ENCODE measurements around the gene STK32B.
A peak's percentile ranks its signal among the peaks of the same experiment; 100 is the strongest.

The STK32B gene

GRCh38 chr4:5157791-5158770 is 106.8 kb downstream of the STK32B start:
- no peak for DNase-seq (ENCODE audit: extremely low read depth, low read depth)
- H3K4me3 ChIP-seq (replicated peaks; ENCODE audit: low read depth, low read length): no peak overlapping the region
- TF ChIP-seq CTCF (IDR thresholded peaks at IDR 0.05; ENCODE audit: low read depth, low read length, missing control alignments): no peak

GRCh38 chr4:5158825-5159224 is 107.5 kb downstream of the STK32B start:
- no peak for DNase-seq (ENCODE audit: extremely low read depth, low read depth)
- TF ChIP-seq CTCF (IDR thresholded peaks at IDR 0.05; ENCODE audit: low read depth, low read length, missing control alignments): no peak

GRCh38 chr4:5160668-5161067 is 109.4 kb downstream of the STK32B start:
- DNase-seq (ENCODE audit: extremely low read depth, low read depth): no peak
- TF ChIP-seq CTCF (IDR thresholded peaks at IDR 0.05; ENCODE audit: low read depth, low read length, missing control alignments): no peak

More at GRCh38 chr4:5158825-5159224, 107.5 kb downstream of the STK32B start:
- no peak overlapping the region for H3K4me3 ChIP-seq (replicated peaks; ENCODE audit: low read depth, low read length)

GRCh38 chr4:5162909-5163508 is 111.7 kb downstream of the STK32B start:
- DNase-seq (ENCODE audit: extremely low read depth, low read depth): no peak
- no peak overlapping the region for H3K4me3 ChIP-seq (replicated peaks; ENCODE audit: low read depth, low read length)
- TF ChIP-seq CTCF (IDR thresholded peaks at IDR 0.05; ENCODE audit: low read depth, low read length, missing control alignments): no peak

More at GRCh38 chr4:5160668-5161067, 109.4 kb downstream of the STK32B start:
- H3K4me3 ChIP-seq (replicated peaks; ENCODE audit: low read depth, low read length): no peak overlapping the region

- no peak for TF ChIP-seq CTCF (IDR thresholded peaks at IDR 0.05; ENCODE audit: low read depth, low read length, missing control alignments)
- H3K4me3 ChIP-seq (replicated peaks; ENCODE audit: low read depth, low read length): no peak overlapping the region
- no peak for DNase-seq (ENCODE audit: extremely low read depth, low read depth)
Observed at GRCh38 chr4:5164221-5164912, 113.1 kb downstream of the STK32B start.

- peak; percentile 16 for DNase-seq (ENCODE audit: extremely low read depth, low read depth)
- no peak overlapping the region for H3K4me3 ChIP-seq (replicated peaks; ENCODE audit: low read depth, low read length)
- TF ChIP-seq CTCF (IDR thresholded peaks at IDR 0.05; ENCODE audit: low read depth, low read length, missing control alignments): no peak
Observed at GRCh38 chr4:5165420-5166369, 114.4 kb downstream of the STK32B start.
